GM19372 (cell line): ENCODE results near the gene CD226.
"Not testable (repeated sequence)": the region's sequence is repeated elsewhere in the genome, so short reads cannot be mapped to it uniquely, and the experiment has no call there.

Experiments
- ATAC-seq: cut with Tn5 transposase; IDR thresholded peaks from one replicate; pipeline ENCODE4 v1.9.1; 2021; ENCODE audit warnings: mild to moderate bottlenecking, low read depth, moderate library complexity; ENCODE audit not compliant: unreplicated experiment

Gene CD226

GRCh38 chr18:69876490-69876889 is 71.2 kb downstream of the CD226 start:
- no peak for ATAC-seq

GRCh38 chr18:69874058-69874457 is 73.6 kb downstream of the CD226 start:
- no peak for ATAC-seq

- ATAC-seq = no peak
Observed at GRCh38 chr18:69872661-69873060, 75.0 kb downstream of the CD226 start.

GRCh38 chr18:69871363-69871762 is 76.3 kb downstream of the CD226 start:
- ATAC-seq = no peak

- no peak for ATAC-seq
Observed at GRCh38 chr18:69870736-69871135, 76.9 kb downstream of the CD226 start.

- ATAC-seq = no peak
Observed at GRCh38 chr18:69866212-69866611, 81.5 kb downstream of the CD226 start.

- ATAC-seq = no peak
Observed at GRCh38 chr18:69865776-69866175, 81.9 kb downstream of the CD226 start.

- peak; percentile 68 for ATAC-seq
Observed at GRCh38 chr18:69864802-69865201, 82.9 kb downstream of the CD226 start.

- ATAC-seq = no peak
Observed at GRCh38 chr18:69858897-69859296, 88.8 kb downstream of the CD226 start.

GRCh38 chr18:69854455-69854854 is 93.2 kb downstream of the CD226 start:
- no peak for ATAC-seq

- ATAC-seq = no peak
Observed at GRCh38 chr18:69853051-69853450, 94.6 kb downstream of the CD226 start.

- ATAC-seq = no peak
Observed at GRCh38 chr18:69845593-69846506, 101.8 kb downstream of the CD226 start.

GRCh38 chr18:69844656-69845055 is 103.0 kb downstream of the CD226 start:
- no peak for ATAC-seq

GRCh38 chr18:69843015-69843414 is 104.7 kb downstream of the CD226 start:
- ATAC-seq = no peak

- no peak for ATAC-seq
Observed at GRCh38 chr18:69841117-69841516, 106.6 kb downstream of the CD226 start.

GRCh38 chr18:69840445-69840844 is 107.2 kb downstream of the CD226 start:
- no peak for ATAC-seq

GRCh38 chr18:69840001-69840400 is 107.7 kb downstream of the CD226 start:
- no peak for ATAC-seq

- ATAC-seq = no peak
Observed at GRCh38 chr18:69839497-69839896, 108.2 kb downstream of the CD226 start.

GRCh38 chr18:69838620-69839411 is 108.9 kb downstream of the CD226 start:
- ATAC-seq = no peak

GRCh38 chr18:69838003-69838402 is 109.7 kb downstream of the CD226 start:
- ATAC-seq = no peak

GRCh38 chr18:69834980-69835379 is 112.7 kb downstream of the CD226 start:
- ATAC-seq = not testable (repeated sequence)

- ATAC-seq = no peak
Observed at GRCh38 chr18:69830189-69830588, 117.5 kb downstream of the CD226 start.
